ENCODE data around the gene TERT. TPM values are rescaled to one million over a fixed set of nuclear protein-coding genes. Genes with fewer than 3 reads are reported as not detected.

The TERT gene
- total RNA-seq, 1 experiment from 2014 or later, result 3.3 TPM

GRCh38 chr5:1324301-1324700, 29.4 kb upstream of the TERT start:
- Histone ChIP-seq H3K9me2 (replicated peaks; ENCODE audit: insufficient read depth, low read length) (no peaks in the 10 kb centered on the region), H2AFZ (ENCODE audit: low read length) (no peak overlapping the region), H3K9me3 (ENCODE audit: low read length) (no peaks in the 10 kb centered on the region), H3K27me3 (ENCODE audit: low read length) (no peaks in the 10 kb centered on the region), H3K27ac (ENCODE audit: low read length) (no peak overlapping the region), H3K9ac (ENCODE audit: low read length) (no peak overlapping the region), H3K79me2 (ENCODE audit: low read length) (no peaks in the 10 kb centered on the region), H4K20me1 (ENCODE audit: insufficient read depth, low read depth, low read length) (no peaks in the 10 kb centered on the region), H3K4me1 (ENCODE audit: low read length) (no peaks in the 10 kb centered on the region), H3K4me3 (ENCODE audit: low read length) (no peak overlapping the region), H3K36me3 (ENCODE audit: insufficient read depth, low read length) (no peaks in the 10 kb centered on the region), H3K4me2 (ENCODE audit: low read depth, low read length, poor library complexity, severe bottlenecking) (no peak overlapping the region)
- no peak for DNase-seq

- no peaks in the 10 kb centered on the region for H4K20me1 ChIP-seq (ENCODE audit: insufficient read depth, low read depth, low read length)
- H3K4me1 ChIP-seq (ENCODE audit: low read length), result no peaks in the 10 kb centered on the region
- no peak overlapping the region for H3K4me2 ChIP-seq (ENCODE audit: low read depth, low read length, poor library complexity, severe bottlenecking)
- no peak overlapping the region for H2AFZ ChIP-seq (ENCODE audit: low read length)
- H3K9me3 ChIP-seq (ENCODE audit: low read length), result no peaks in the 10 kb centered on the region
- H3K36me3 ChIP-seq (ENCODE audit: insufficient read depth, low read length), result no peaks in the 10 kb centered on the region
- no peaks in the 10 kb centered on the region for H3K9me2 ChIP-seq (replicated peaks; ENCODE audit: insufficient read depth, low read length)
- no peaks in the 10 kb centered on the region for H3K79me2 ChIP-seq (ENCODE audit: low read length)
- H3K9ac ChIP-seq (ENCODE audit: low read length), result no peak overlapping the region
- H3K27me3 ChIP-seq (ENCODE audit: low read length), result no peaks in the 10 kb centered on the region
- H3K27ac ChIP-seq (ENCODE audit: low read length), result no peak overlapping the region
- H3K4me3 ChIP-seq (ENCODE audit: low read length), result no peak overlapping the region
- DNase-seq, result no peak
Observed at GRCh38 chr5:1323803-1324173, 28.9 kb upstream of the TERT start.

- H3K79me2 ChIP-seq (ENCODE audit: low read length), result no peaks in the 10 kb centered on the region
- no peak overlapping the region for H2AFZ ChIP-seq (ENCODE audit: low read length)
- no peak overlapping the region for H3K9ac ChIP-seq (ENCODE audit: low read length)
- H3K9me2 ChIP-seq (replicated peaks; ENCODE audit: insufficient read depth, low read length), result no peaks in the 10 kb centered on the region
- no peak overlapping the region for H3K4me2 ChIP-seq (ENCODE audit: low read depth, low read length, poor library complexity, severe bottlenecking)
- H3K4me1 ChIP-seq (ENCODE audit: low read length), result no peaks in the 10 kb centered on the region
- no peaks in the 10 kb centered on the region for H4K20me1 ChIP-seq (ENCODE audit: insufficient read depth, low read depth, low read length)
- no peaks in the 10 kb centered on the region for H3K9me3 ChIP-seq (ENCODE audit: low read length)
- no peaks in the 10 kb centered on the region for H3K27me3 ChIP-seq (ENCODE audit: low read length)
- H3K4me3 ChIP-seq (ENCODE audit: low read length), result no peak overlapping the region
- no peaks in the 10 kb centered on the region; the same call in 1 of the 2 replicates for H3K36me3 ChIP-seq (ENCODE audit: insufficient read depth, low read length)
- H3K27ac ChIP-seq (ENCODE audit: low read length), result no peak overlapping the region
- no peak for DNase-seq
Observed at GRCh38 chr5:1322955-1323802, 28.3 kb upstream of the TERT start.

- H3K9me3 ChIP-seq (ENCODE audit: low read length), result no peaks in the 10 kb centered on the region
- no peak overlapping the region for H3K4me2 ChIP-seq (ENCODE audit: low read depth, low read length, poor library complexity, severe bottlenecking)
- H3K79me2 ChIP-seq (ENCODE audit: low read length), result no peaks in the 10 kb centered on the region
- DNase-seq, result no peak
- no peak overlapping the region for H3K27ac ChIP-seq (ENCODE audit: low read length)
- H2AFZ ChIP-seq (ENCODE audit: low read length), result no peak overlapping the region
- H3K27me3 ChIP-seq (ENCODE audit: low read length), result no peaks in the 10 kb centered on the region
- no peak overlapping the region for H3K4me3 ChIP-seq (ENCODE audit: low read length)
- H3K36me3 ChIP-seq (ENCODE audit: insufficient read depth, low read length), result peaks cover 3% of the 10 kb centered on the region; the same call in 1 of the 2 replicates
- H3K4me1 ChIP-seq (ENCODE audit: low read length), result peaks cover under 1% of the 10 kb centered on the region; the same call in 1 of the 2 replicates
- H3K9me2 ChIP-seq (replicated peaks; ENCODE audit: insufficient read depth, low read length), result no peaks in the 10 kb centered on the region
- H3K9ac ChIP-seq (ENCODE audit: low read length), result no peak overlapping the region
- H4K20me1 ChIP-seq (ENCODE audit: insufficient read depth, low read depth, low read length), result no peaks in the 10 kb centered on the region
Observed at GRCh38 chr5:1322036-1322900, 27.4 kb upstream of the TERT start.

- DNase-seq, result no peak
- Histone ChIP-seq H2AFZ (ENCODE audit: low read length) (no peak overlapping the region), H3K27me3 (ENCODE audit: low read length) (no peaks in the 10 kb centered on the region), H3K27ac (ENCODE audit: low read length) (no peak overlapping the region), H3K36me3 (ENCODE audit: insufficient read depth, low read length) (peaks cover 3% of the 10 kb centered on the region; the same call in 1 of the 2 replicates), H3K9ac (ENCODE audit: low read length) (no peak overlapping the region), H4K20me1 (ENCODE audit: insufficient read depth, low read depth, low read length) (no peaks in the 10 kb centered on the region), H3K4me2 (ENCODE audit: low read depth, low read length, poor library complexity, severe bottlenecking) (no peak overlapping the region), H3K79me2 (ENCODE audit: low read length) (no peaks in the 10 kb centered on the region), H3K9me3 (ENCODE audit: low read length) (no peaks in the 10 kb centered on the region), H3K4me1 (ENCODE audit: low read length) (peaks cover 7% of the 10 kb centered on the region), H3K4me3 (ENCODE audit: low read length) (no peak overlapping the region), H3K9me2 (replicated peaks; ENCODE audit: insufficient read depth, low read length) (no peaks in the 10 kb centered on the region)
Observed at GRCh38 chr5:1321576-1321975, 26.7 kb upstream of the TERT start.

- Histone ChIP-seq H4K20me1 (ENCODE audit: insufficient read depth, low read depth, low read length) (no peaks in the 10 kb centered on the region), H3K4me3 (ENCODE audit: low read length) (no peak overlapping the region), H2AFZ (ENCODE audit: low read length) (no peak overlapping the region), H3K9me3 (ENCODE audit: low read length) (no peaks in the 10 kb centered on the region), H3K4me1 (ENCODE audit: low read length) (peaks cover 16% of the 10 kb centered on the region), H3K9me2 (replicated peaks; ENCODE audit: insufficient read depth, low read length) (no peaks in the 10 kb centered on the region), H3K27ac (ENCODE audit: low read length) (no peak overlapping the region), H3K27me3 (ENCODE audit: low read length) (no peaks in the 10 kb centered on the region), H3K9ac (ENCODE audit: low read length) (no peak overlapping the region), H3K79me2 (ENCODE audit: low read length) (no peaks in the 10 kb centered on the region), H3K4me2 (ENCODE audit: low read depth, low read length, poor library complexity, severe bottlenecking) (no peak overlapping the region), H3K36me3 (ENCODE audit: insufficient read depth, low read length) (peaks cover 3% of the 10 kb centered on the region; the same call in 1 of the 2 replicates)
- DNase-seq, result no peak
Observed at GRCh38 chr5:1320436-1321344, 25.8 kb upstream of the TERT start.

- no peak overlapping the region for H3K27ac ChIP-seq (ENCODE audit: low read length)
Observed at GRCh38 chr5:1319436-1320256, 24.8 kb upstream of the TERT start.

More at GRCh38 chr5:1319436-1320256, 24.8 kb upstream of the TERT start:
- DNase-seq, result no peak
- Histone ChIP-seq H3K9me2 (replicated peaks; ENCODE audit: insufficient read depth, low read length) (no peaks in the 10 kb centered on the region), H3K9ac (ENCODE audit: low read length) (no peak overlapping the region), H3K27me3 (ENCODE audit: low read length) (no peaks in the 10 kb centered on the region), H3K4me2 (ENCODE audit: low read depth, low read length, poor library complexity, severe bottlenecking) (no peak overlapping the region), H3K79me2 (ENCODE audit: low read length) (no peaks in the 10 kb centered on the region), H3K4me1 (ENCODE audit: low read length) (peaks cover 26% of the 10 kb centered on the region), H3K9me3 (ENCODE audit: low read length) (no peaks in the 10 kb centered on the region), H3K4me3 (ENCODE audit: low read length) (no peak overlapping the region), H3K36me3 (ENCODE audit: insufficient read depth, low read length) (peaks cover 3% of the 10 kb centered on the region; the same call in 1 of the 2 replicates), H2AFZ (ENCODE audit: low read length) (no peak overlapping the region), H4K20me1 (ENCODE audit: insufficient read depth, low read depth, low read length) (no peaks in the 10 kb centered on the region)

Measured in Karpas-422 (cell line).